NCI-H2196 (cell line): ENCODE results near the gene CBLB.
"Not testable (repeated sequence)": the region's sequence is repeated elsewhere in the genome, so short reads cannot be mapped to it uniquely, and the experiment has no call there.

Experiments used
- DNase-seq: peaks from one replicate; lab custom pipeline; 2025; ENCODE audit not compliant: unreplicated experiment; lab: John Stamatoyannopoulos, UW

CBLB gene

DNA sequence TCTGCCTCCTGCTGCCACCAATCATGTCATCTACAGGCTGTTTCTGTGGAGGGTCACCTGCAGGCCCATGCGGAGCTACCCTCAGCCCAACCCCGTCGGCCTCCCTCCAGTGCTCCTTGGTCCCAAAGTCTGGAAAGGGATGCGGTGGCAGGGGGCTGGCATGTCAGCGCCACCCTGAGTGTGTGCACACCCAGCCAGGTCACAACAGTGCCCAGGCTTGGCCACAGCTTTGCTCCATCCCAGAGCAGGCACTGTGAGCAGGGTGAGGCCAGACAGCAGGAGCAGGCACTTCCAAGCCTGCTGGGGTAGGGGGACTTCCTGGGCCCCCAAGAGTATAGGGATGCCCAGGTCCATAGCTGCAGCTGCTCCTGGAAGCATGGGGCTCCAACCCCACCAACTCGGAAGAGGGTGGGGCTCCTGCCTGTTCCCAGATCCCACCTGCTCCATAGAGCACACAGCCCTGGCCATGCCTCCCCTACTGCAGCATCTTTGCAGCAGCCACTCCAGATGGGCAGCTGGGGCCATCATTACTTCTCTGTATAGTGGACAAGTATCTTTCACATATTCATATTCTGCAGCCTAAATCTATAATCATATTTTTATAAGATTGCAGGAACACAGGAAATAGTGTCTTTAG, 109.3 kb downstream of the CBLB start:
- DNase-seq, result no peak

DNA sequence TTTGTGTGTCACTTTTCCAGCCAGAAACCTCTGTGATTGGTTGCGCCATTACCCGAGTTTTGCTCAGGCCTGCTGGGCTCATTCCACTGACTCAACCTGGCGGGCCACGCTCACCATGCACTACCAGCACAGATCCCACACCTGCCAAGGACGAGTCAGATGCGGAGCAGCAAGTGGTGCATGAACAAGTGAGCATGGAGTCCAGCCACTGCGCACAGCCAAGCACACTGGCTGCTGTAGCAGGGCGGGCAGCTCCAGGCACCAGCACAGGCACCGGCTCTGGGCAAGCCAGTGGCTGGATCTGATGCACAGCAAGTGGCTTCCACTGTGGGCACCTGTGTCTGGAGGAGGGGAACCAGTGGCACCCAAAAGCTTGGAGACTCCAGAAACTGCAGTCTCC, 110.4 kb downstream of the CBLB start:
- DNase-seq, result no peak

DNA sequence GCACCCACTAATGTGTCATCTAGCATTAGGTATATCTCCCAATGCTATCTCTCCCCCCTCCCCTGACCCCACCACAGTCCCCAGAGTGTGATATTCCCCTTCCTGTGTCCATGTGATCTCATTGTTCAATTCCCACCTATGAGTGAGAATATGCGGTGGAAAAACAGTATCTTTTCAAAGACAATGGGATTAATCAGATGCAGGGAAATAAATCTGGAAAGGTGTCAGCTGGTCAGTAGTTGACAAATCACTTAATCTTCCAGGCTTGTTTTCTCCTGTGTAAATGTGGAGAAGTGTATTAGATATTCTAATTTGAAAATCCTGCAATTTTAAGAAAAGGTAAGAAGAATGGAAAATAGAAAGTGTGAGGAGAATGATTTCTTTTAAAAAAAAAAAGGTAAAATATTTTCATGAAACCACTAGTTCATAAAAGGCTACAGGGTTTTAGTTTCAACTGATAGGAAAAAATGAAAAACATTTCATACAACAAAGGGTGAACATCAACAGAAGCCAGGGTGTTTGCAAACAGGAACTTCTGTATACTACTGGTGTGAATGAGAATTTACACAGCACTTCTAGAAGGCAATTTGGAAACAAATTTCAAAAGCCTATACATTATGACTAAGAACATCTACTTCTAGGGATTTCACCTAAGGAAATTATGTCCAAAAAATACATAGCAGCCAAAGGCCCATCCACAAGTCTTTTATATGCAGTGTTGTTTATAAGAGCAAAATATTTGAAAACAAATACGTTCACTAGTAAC, 113.5 kb downstream of the CBLB start:
- DNase-seq, result no peak

DNA sequence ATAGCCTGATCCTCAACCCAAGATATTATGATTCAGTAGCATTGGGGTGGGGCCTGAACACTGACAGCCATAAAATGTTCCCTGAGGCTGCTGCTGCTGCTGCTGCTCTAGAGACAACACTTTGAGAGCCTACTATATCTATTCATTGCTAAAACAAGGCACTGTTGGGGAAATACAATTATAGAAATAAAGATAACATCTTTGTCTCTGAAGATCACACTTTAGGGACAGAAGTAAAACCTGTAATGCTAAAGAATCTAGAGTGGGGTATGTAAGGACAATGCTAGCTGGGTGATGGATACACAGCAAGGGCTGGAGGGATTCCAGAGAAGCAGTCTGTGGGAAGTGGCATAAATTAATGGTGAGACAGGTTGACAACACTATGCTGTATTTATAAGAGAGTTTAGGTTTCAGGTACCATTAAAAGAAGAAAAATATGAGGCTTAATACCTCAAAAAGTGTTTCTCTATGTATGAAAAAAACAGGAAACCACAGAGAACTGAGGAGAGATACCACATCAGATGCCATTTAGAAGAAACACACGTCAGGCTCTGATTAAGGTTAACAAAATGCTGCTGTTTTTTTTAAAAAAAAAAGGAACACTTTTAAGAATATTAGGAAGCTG, 115.9 kb downstream of the CBLB start:
- no peak for DNase-seq

DNA sequence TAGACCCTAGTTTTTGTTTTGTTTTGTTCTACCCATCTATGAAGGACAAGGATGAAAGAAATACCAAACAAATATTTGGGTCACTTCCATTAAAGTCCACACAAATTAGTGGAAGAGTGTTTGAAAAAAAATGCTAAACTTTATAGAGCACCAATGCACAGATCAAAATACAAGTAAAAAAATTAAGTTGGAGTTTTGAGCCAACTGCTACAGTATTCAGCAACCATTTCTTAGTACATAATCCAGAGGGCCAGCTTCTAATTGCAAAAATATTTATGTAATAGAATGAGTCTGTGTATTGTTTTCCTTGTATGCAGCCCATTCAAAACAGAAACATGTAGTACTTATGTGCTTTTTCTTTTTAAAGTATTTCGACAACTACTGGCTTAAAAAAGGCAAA, 121.1 kb downstream of the CBLB start:
- DNase-seq, result no peak

DNA sequence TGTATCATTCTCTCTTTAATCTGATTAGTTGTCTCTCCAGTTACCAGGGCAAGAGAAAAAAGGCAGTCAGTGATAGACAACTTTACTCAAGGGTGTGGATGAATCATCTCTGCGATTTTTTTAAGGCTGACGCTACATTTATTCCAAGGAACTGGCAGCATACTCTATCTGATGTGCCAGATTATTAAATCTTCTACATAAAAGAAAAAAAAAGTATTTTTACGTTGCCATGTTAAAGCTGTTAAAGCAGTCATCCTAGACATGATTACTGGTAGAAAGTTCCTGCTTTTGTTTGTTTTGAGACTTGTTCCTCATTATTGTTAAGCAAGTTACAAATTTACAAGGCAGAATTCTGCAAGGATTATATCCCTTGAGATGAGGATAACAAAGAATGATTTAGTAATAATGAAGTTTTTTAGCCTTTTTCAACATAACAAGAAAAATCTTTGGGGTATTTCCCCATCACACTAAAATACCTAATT, 121.7 kb downstream of the CBLB start:
- DNase-seq, result no peak

DNA sequence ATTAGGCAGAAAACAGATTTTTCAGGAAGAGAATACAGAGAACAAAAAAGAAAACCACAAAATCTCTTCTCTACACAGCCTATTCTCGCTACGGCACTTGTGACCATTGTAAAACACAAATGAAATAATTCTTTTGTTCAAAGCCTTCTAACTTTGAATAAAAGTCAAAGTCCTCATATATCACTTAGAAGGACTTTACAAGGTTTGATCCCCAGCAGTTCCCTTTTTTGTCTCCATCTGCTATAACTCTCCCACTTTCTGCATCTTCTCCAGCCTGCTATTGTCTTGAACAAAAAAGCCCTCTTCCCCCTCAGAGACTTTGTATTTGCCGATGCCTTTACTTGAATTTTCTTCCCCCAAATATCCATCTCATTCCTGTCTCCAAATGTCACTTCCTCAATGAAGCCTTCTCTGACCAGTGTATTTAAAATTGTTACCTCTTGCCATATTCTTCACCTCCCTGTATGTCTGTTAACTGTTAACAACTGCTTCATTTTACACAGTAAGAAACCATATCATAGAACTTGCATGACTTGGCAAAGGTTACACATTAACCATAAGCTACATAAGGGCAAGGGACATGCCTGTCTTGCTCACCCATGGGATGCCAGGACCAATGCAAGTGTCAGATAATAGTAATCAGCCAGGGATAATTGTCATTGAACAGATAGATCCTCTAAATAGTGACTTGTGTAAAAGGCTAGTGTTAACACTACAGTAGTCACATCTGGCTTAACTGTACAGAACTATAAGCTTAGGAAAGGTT, 122.4 kb downstream of the CBLB start:
- no peak for DNase-seq

DNA sequence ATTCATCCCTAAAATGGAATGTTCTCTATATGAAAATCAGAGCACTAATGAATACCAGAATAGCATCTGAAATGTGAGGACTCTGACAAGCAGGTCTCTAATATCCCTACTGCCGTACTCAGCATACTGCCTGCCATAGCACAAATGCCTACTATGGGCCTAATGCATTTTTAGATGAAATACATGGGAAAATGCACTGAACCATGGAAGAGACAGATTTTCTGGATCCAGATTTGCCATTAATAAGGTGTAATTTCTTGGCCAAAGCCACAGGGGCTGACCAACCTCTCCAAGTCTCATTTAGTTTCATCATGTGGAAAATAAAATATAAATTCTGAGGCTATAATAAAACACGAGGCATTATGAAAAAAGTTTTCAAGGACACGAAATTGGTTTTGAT, 123.8 kb downstream of the CBLB start:
- no peak for DNase-seq

DNA sequence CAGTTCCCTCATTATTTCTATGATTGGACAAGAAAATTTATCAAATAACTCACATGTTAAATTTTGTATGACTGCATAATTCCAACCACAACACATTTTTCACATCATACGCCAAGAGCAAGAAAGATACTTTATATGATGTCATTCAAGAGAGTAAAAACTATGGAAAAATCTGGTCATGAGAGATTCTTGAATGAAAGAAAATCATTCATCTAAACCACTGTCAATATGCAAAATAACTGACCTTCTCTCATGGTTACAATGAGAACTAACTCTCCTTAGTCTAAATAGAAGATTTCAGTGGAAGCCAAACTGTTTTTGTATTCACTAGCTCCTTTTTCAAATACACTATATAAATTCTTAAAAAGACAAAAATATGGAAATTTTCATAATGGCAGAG, 124.6 kb downstream of the CBLB start:
- DNase-seq, result no peak

DNA sequence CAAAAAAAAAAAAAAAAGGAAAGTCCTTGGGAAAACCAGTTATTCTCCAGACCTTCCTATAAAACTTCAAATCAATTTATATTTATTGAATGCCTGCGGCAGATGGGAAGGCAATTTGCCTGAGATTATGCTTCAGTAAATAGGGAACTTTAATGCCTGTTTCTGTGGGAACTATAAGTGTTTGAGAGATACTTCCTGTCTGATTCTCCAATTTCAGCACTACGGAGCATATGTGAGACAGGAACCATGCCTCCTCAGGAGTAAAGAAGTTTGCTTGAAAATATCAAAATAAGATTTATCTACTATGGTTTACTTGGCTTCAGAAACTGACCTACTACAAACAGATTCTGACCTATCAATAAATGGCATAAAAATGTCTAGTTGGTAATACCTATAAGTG, 135.5 kb downstream of the CBLB start:
- DNase-seq, result no peak

DNA sequence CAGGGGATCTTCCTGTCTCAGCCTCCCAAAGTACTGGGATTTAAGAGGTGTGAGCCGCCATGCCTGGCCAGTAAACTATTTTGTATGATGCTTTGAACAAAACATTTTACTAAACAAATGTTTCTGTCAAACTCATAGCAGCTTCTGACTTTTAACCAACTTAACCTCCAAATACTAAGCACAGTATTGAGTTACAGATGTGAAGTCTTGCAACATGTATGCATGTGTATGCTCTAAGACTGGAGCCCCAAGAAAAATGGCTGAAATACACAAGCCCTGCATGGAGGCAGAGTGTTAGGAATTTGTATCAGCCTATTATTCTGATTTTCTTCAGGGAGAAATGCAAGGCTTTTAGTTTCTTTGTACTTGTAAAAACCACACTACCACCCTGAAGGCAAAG, 137.1 kb downstream of the CBLB start:
- no peak for DNase-seq

DNA sequence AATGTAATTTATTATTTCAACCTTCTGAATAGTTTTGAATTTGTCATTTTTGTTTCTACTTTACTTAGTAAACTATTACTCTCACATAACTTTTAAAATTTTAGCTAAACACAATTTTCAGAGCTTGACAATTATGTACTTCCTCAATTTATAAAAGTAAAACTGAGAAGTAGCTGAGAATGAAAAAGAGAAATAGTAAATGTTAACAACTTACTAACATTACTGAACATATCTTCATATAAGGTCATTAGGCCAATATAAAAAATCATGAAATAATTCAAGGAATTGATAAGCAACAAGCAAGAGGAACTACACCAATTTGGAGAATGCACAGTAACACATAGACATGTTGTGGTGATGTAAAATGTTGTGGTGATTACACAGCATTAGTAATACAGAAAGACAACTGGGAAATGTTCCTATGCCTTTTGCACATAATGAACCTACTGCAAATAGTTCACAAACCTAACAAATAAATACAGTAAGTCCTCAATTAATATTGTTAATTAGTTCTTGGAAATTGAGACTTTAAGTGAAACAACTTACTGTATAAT, 137.9 kb downstream of the CBLB start:
- DNase-seq, result no peak

DNA sequence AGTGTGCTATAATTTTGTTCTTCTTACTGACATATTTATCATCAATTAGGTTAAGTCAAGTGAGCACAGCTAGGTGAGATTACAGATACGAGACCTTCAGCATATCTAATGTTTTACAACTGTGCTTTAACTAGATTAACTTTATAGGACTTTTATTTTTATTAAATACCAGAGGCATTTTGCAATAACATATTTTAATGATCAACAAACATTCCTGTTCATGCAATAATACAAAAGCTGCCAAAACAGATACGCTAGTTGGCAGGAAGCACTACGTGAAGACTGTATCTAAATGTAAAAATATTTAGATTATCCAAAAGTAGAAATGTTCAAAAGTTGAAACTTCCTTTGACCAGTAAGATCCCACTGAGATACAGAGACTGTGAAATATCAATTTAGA, 139.1 kb downstream of the CBLB start:
- DNase-seq, result no peak

DNA sequence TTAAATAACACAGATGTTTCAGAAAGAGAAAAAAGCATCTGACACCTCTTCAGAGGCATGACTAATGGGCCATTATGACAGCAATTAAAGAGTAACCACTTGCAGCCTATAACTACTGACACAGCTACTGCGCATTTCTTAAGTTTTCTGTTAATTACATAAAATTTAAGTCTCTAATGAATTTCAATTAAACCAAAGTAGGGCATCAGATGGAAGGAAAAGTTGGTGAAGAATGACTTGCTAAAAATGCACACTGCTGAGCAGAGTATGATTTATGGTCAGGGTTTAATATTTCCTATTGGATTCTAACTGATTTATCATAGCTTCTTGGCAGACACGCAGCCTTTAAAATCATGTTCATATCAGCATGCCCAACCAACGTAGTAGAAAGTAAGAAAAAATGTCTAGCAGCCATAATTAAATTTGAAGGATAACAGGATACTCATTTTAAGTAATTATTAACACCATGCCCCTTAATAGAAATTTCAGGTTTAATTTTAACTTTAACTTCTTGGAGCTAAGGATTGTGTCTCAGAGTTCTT, 140.0 kb downstream of the CBLB start:
- no peak for DNase-seq

DNA sequence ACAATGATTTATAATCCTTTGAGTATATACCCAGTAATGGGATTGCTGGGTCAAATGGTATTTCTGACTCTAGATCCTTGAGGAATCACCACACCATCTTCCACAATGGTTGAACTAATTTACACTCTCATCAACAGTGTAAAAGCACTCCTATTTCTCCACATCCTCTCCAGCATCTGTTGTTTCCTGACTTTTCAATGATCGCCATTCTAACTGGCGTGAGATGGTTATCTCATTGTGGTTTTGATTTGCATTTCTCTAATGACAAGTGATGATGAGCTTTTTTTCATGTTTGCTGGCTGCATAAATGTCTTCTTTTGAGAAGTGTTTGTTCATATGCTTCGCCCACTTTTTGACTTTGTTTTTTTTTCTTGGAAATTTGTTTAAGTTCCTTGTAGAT, 141.8 kb downstream of the CBLB start:
- not testable (repeated sequence) for DNase-seq

DNA sequence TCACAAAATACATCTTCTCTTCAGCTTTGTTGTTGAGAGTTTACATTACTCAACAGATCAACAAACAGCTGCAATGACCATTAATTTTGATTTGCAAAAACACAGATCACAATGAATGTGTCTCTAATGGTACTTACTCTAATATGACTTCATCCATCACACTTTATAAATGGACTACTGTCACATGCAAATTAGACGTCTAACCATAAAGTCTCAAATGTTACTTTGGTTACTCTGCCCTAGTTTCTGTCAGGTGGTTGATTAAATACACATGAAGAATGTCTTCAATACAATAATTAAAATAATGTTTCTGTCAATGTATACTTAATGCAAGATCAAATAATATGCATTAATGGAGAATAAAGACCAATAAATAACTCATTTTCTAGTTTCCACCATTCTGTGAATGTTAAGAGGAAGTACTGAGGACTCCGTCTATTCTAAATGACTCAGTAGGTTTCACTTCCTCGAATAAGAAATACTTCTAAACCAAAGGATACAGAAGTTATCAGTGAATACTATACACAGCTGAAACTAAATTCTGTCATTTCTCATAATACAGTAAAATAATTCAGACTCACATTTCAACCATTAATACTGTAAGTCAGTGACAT, 145.8 kb downstream of the CBLB start:
- DNase-seq, result no peak

DNA sequence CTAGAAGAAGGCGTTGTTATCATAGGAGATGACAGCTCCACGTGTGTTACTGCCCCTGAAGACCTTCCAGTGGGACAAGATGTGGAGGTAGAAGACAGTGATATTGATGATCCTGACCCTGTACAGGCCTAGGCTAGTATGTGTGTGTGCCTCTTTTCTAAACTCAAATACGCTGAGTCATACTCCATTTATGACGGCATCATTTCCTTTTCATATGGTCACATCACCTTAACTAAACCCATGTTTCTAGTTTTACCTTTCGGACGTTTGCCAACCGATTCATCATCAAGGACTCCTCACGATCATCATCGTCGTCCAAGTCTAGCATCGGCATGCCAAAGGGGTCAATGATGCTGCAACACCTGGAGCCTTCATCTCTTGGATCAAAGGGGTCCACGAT, 149.0 kb downstream of the CBLB start:
- DNase-seq, result no peak

DNA sequence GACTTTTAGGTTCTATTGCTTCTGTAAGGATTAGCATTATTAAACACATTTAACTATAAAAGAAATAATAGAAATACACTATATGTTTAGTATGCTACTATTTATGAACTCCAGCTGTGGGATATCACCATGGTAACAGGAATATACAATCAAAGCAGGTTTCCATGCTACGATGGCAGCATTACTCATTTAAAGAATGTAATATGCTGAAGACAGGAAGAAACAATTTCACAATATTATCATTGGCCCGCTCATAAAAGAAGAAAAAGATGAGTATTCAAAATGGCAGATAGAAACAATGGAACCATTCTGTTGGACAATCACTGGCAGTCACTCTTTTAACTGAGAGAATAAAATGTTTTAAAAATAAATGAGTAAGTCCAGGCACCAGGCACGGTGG, 153.4 kb downstream of the CBLB start:
- DNase-seq, result no peak

DNA sequence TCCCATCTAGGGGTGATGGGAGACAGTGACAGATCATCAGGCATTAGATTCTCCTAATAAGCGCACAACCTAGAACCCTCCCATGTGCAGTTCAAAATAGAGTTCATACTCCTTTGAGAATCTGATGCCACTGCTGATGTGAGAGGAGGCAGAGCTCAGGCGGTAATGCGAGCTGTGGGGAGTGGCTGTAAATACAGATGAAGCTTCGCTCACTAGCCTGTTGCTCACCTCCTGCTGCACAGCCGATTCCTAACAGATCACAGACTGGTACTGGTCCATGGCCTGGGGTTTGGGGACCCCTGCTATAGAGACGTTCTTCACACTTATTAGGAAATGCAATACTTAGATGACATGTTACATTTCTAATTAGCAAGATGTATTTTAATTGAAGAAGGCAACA, 154.4 kb downstream of the CBLB start:
- no peak for DNase-seq

DNA sequence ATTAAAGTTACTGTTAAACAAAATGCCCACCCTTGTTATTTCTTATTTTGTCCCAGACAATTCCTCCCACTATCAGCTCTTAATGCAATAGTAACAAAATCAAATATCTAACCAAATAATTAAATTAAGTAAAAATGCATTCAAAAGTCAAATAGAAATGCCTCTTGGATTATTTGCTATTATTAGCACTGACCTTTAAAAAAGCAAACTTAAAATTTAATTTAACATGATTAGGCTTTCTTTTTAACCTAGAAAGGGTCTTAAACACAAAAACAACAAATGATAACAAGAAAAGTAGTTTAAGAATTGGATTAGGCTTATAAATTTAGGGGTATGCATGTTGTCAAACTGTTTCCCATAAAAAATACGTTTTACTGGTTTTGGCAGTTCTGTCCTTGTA, 159.8 kb downstream of the CBLB start:
- DNase-seq, result no peak

DNA sequence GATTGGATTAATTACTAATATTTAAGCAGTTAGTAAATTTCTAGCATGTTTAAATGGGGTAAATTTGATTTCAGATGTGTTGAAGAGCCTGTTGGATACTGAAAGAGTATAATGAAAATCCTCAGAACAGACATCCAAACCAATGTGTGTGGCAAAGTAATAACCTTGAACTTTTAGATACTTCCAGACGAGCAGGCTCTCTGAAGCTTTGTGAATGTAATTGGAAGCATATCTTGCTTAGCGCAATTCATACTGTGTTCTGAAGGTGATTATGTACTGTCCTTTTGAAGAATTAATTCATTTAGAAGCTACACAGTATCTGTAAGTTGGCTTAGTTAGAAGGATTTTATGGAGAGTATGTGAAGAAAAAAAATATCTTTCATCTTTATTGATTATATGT, 161.8 kb downstream of the CBLB start:
- no peak for DNase-seq
